HL-60/S4 (cell line): ENCODE data around the gene CLASRP.

ENCODE experiments used
- in situ Hi-C: fragments of 300-500 bp; cut with MboI; formaldehyde crosslinking; loops from 2 replicates; pipeline ENCODE4 v1.14.3; 2022; ENCODE audit warnings: low sequenced_read_pairs

The CLASRP gene

GRCh38 chr19:45079911-45080370, 41.1 kb downstream of the CLASRP start:
- in situ Hi-C loops, result no loop called here

GRCh38 chr19:45082170-45082569, 43.3 kb downstream of the CLASRP start:
- in situ Hi-C loops, result no loop called here

GRCh38 chr19:45086480-45086879, 47.6 kb downstream of the CLASRP start:
- in situ Hi-C loops, result no loop called here

DNA sequence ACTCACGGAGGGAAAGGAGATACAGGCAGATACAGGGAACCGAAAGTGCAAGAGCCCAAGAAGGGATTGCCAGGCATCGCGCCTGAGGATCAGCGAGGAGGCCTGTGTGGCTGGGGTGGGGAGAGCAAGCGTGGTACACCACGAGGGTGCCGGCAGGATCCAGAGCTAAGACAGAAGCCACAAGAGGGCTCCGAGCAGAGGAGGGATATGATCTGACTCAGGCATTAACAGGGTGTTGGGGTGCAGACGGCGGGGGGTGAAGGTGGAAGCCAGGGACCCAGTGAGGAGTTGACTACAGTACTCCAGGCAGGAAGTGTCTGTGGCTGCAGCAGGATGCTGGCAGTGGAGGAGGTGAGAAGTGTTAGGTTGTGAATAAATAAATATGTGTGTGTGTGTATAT, 48.7 kb downstream of the CLASRP start:
- in situ Hi-C loops, result no loop called here

- in situ Hi-C loops, result no loop called here
Measured at GRCh38 chr19:45090034-45090433, 51.2 kb downstream of the CLASRP start.

DNA sequence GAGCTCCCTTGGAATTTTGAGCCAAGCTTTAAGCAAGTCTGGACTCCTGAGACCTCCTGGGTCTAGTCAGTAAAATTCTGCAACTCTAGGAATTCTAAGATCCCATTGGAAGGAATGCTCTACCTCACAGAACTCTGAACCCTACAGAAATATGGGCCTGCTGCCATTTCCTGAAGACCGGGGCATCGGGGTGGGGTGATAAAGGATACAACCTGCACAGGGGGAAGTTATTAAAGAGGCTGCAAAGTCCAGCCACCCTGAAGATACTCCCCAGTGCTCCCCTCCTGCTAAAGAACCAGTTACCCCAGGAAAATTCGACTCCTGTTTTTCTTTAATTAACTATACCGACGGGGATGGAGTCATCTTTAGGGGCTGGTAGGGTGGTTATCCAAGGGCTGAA, 51.8 kb downstream of the CLASRP start:
- in situ Hi-C loops, result no loop called here

GRCh38 chr19:45091031-45091923, 52.4 kb downstream of the CLASRP start:
- in situ Hi-C loops, result no loop called here

DNA sequence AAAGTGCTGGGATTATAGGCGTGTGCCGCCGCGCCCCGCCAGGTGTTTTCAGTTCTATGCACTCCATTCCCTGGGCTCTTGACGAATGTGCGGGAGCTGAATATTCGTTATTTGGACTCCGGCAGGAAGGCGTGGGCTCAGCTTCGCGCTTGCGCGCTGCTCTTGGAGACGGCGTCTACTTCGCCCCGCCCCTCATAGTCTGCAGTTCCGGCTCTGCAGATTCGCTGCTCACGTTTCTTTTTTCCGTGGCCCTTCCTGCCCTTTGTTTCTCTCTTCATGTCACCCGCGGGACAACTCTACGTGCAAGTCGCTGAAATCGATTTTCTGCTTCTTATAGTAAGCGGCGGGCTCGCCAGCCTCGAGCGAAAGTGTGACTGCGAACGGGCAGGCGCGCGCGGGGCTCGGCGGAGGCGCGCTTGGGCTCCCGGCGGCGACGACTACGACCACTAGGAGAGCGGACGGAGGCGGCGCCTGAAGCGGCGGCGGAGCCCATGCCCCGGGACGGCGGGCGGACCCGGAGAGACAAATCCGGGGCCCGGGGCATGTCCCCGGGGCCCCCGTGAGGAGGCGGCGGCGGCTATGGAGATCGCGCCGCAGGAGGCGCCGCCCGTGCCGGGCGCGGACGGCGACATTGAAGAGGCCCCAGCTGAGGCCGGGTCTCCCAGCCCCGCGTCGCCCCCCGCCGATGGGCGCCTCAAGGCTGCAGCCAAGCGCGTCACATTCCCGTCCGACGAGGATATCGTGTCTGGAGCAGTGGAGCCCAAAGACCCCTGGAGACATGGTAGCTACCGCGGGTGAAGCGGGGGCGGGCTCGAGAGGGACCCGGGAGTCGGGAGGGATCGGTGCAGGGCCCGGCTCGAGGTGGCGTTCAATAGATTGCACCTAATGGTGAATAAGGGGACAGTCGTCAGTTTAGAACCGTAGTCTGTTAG, 54.2 kb downstream of the CLASRP start, which contains the start of gene PPP1R37:
Gene PPP1R37, plus strand, starts transcription at position 433 of the 932 bp plus-strand sequence. Its CDS starts 147 bp downstream, at position 580.
- in situ Hi-C loops, result no loop called here

DNA sequence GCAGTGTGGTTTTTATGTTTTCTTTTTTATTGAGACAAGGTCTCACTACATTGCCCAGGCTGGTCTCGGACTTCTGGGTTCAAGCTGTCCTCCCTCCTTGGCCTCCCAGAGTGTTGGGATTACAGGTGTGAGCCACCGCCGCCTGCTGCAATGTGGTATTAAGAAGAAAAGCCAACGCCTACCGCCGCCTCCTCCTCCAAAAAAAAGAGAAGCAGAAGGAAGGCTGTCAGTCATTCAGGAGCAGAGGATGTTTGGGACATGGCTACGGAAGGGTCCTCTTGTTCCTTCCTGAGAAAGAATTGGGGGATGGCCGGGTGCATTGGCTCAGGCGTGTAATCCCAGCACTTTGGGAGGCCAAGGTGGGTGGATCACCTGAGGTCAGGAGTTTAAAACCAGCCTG, 55.3 kb downstream of the CLASRP start:
- in situ Hi-C loops, result no loop called here

- in situ Hi-C loops, result no loop called here
Measured at GRCh38 chr19:45094707-45095106, 55.9 kb downstream of the CLASRP start.

DNA sequence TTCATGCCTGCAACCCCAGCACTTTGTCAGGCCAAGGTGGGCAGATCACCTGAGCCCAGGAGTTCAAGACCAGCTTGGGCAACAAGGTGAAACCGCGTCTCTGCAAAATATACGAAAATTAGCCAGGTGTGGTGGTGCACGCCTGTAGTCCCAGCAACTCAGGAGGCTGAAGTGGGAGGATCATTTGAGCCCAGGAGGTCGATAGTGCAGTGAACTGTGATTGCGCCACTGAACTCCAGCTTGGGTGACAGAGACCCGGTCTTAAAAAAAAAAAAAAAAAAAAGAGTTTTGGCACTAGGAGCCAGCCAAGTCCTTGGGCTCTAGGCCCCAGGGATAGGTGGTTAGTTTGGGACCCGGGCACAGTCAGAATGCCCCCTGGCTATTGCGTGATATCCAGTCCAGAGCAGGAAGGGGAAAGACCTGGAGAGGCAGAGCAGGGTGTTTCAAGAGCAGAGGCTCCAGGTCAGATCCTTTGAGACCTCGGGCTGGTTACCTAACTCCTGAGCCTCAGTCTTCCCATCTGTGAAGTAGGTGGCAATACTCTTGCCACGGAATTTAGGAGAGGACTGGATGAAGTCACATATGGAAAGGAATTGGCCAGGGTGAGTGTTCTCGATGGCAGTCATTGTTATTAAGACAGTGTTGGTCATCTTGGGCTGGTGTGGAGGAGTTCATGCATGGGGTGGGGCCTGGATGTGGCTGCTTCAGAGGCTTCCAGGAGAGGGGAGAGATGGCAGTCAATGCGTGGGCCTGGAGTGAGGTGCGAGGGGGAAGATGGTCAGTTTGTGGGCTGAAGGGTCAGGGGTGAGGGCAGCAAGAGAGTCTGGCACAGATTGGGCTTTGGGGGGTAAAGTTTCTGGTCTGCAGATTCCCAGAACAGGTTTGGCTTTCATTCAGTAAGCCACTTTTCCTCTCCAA, 56.9 kb downstream of the CLASRP start:
- in situ Hi-C loops, result no loop called here

GRCh38 chr19:45096700-45097099, 57.9 kb downstream of the CLASRP start:
- in situ Hi-C loops, result no loop called here

DNA sequence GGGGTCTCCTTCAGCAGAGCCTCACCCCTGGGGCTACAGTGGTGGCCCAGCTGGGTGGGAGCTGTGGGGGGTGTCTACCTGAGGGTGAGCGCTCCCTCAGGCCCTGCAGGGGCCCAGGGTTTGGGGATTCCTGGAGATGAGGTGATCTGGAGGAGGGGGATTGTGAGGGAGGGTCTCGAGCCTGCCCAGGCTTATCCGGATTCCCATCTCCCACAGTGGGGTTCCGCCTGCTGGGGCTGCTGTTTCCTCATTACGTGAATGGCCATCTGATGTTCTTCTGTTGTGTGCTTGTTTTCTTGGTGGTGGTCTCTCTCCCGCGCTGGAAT, 58.6 kb downstream of the CLASRP start:
- in situ Hi-C loops, result no loop called here

- in situ Hi-C loops, result no loop called here
Measured at GRCh38 chr19:45097776-45098520, 59.1 kb downstream of the CLASRP start.

DNA sequence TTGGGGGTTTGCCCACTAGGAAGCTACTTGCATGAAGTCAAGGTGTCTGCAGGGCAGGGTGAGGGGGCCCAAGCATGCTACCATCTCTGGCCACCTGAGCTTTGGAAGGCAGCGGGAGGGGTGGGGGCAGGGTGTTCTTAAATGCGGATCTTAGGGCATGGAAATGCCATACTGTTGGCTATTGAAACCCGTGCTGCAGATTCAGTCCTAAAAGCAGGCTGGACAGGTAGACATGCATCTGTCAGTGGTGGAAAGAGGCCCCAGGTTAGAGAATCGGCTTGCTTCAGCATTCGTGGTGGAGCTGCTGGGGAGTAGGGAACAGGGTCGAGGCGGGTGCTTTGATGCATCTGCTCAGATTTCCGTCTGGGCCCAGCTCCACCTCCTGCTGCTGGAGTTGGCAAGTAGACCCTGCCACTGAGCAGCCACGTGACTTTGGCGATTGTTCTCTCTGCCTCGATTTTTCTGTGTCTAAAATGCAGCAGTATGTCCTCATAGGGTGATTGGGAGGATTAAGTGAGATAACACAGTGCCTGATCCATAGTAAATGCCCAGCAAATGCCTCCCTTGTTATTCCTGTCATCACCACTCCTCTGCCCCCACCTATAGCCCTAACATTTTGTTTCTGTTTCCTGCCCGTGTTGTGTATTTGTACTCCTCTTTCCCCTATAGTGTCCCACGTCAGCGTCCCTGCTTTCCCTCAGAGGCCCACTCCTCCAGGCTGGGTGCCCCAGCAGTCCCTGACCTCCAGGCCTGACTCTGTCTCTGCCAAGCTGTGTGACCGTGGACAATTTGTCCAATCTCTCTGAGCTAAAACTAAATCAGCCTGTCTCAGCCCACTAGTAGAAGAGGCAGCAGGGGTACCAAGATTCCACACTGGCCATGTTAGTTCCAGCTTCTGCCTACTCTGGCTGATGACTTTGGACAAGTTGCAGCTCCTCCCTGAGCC, 59.9 kb downstream of the CLASRP start:
- in situ Hi-C loops, result no loop called here

DNA sequence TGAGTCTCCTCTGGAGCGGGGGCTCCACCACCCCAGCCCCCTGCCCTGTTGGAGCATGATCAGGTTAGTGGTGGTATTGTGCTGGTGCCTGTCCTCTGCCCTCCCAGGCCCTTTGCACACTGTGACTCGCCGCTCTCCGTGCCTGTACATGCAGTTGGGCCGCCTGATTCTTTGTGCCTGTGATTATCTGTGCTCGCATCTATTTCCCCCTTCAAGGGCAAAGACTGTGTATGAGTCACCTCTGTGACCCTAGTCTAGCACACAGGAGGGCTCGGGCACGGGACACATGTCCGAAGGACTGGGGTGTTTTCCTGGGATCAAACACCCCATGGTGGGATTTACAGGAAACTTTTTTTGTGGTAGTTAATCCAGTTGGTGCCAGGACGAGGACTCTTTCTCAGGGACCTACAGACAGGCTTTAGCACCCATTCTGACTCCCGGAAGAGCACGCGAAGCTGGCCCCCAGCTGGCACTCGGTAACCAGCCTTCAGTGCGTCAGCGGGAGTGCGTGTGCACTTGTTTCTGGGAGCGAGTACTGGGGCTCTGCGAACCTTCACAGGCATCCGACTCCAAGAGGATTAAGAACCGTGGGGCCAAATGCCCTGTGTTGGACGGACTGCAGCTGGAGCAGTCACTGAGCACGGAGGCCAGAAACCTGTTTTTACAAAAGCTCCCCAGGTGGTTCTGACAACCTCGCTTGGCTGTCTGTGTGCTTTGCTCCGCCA, 60.8 kb downstream of the CLASRP start:
- in situ Hi-C loops, result no loop called here

DNA sequence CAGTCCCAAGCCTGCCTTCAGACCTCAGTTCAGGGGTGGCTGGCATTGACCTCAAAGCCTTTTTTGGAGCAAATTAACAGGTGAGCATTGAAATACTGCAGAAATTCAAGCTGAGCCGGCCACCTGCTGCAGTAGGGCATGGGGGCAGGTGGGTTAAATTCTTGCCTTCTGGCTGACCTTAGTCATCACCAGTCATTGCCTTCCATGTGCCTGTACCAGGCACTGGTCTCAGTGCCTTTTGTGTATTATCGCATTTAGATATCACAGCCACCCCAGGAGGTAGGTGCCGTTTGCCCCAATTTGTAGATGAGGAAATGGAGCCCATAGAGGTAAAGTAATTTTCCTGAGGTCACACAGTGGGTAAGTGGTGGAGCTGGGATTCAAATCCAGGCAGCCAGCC, 61.4 kb downstream of the CLASRP start:
- in situ Hi-C loops, result no loop called here

DNA sequence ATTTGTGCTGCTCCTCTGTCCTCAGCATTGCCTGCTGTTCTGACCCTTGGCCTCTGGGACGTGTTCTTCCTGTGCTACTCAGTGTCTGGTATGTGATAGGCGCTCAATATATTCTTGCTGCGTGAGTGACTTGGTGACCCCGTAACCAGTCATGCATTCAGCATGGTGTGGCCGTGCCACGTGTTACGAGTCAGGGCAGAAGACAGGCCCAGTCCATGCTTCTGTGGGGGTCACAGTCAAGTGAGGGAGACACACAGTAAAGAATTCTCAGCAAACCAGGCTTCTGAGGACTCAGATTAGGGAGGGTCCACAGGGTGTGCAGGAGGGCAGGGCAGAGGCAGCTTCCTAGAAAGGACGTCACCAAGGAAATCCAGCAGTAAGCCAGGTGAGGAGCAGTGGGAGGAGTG, 62.0 kb downstream of the CLASRP start:
- in situ Hi-C loops, result no loop called here
